GM19238 (cell line): ENCODE measurements around the gene MTERF4.
"Not testable (repeated sequence)": the region's sequence is repeated elsewhere in the genome, so short reads cannot be mapped to it uniquely, and the experiment has no call there.

Experiments used
- DNase-seq: peaks from one replicate; pipeline ENCODE4 v3.0.0; 2011; ENCODE audit warnings: low spot score; ENCODE audit not compliant: insufficient read length

Gene MTERF4

DNA sequence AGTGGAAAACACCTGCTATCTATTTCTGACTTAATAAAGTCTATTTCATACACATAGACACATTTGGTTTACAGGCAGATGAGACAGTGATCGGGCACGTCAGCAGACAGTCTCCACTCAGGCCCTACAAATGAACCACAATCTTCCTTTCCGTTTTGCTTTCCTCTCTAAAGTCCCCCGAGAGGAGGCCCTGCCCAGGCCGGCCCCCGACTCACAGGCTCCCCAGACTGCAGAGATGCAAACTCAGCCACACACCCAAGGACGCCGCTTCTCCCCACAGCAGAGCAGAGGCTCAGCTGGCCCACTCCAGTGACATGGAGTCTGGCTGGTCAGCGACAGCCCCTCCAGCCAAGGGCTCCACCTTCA lies 9.3 kb upstream of the MTERF4 start:
- no peak for DNase-seq

DNA sequence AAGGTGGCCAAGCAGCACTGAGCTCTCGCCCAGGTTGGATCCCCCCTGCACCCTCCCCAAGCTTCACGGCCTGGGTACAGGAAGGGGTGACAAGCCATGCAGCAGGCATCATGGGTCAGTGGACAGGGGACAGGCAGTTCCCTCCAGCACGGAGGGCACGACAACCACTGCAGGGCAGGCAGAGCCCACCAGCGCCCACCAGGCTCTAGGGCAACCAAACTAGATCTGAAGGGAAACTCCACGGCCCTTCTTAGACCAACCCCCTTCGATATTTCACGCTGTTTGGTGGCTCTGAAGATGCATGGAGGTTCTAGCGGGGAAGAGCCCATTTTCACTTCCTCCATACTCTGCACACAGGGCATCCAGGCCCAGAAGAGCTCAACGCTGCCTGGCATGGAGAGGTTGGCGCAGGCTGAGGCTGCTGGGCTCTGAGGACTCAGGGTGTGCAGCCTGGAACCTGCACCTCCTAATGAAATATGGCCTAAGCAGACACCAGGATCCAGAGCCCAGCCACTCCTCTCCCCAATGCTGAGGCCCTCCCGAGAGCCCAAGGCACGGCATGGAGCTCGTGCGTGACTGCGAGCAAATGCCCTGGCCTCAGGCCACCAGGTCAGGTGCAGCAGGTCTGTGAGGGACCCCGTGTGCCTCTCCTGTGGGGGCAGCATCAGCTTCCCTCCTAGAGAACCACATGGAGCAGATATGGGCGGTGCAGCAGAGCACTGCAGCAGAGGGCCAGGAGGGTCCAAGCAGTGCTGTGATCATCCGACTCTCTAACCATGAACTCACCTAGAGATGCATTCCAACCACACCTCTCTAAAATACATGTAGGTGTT lies 8.7 kb upstream of the MTERF4 start:
- no peak for DNase-seq

DNA sequence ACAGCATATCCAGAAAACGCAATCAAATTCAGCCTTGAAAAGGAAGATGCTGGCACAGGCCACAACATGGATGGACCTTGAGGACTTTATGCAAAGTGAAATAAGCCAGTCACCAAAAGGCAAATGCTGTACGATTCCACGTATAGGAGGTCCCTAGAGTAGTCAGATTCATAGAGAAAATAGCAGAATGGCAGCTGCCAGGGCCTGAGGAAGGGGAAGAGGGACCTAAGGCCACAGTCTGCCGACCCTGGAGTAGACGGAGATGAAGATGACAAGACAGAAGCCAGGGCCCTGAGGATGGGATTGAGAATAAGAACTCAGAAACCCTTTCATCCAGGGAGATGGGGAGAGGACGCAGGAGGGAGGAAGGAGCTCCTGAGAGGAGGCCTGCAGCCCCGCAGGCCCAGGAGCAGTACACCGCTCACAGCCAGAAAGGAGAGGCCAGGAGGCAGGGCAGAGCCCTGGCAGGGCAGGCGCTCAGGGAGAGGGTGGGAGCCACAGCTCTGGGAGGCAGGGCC lies 8.1 kb upstream of the MTERF4 start:
- DNase-seq: no peak

DNA sequence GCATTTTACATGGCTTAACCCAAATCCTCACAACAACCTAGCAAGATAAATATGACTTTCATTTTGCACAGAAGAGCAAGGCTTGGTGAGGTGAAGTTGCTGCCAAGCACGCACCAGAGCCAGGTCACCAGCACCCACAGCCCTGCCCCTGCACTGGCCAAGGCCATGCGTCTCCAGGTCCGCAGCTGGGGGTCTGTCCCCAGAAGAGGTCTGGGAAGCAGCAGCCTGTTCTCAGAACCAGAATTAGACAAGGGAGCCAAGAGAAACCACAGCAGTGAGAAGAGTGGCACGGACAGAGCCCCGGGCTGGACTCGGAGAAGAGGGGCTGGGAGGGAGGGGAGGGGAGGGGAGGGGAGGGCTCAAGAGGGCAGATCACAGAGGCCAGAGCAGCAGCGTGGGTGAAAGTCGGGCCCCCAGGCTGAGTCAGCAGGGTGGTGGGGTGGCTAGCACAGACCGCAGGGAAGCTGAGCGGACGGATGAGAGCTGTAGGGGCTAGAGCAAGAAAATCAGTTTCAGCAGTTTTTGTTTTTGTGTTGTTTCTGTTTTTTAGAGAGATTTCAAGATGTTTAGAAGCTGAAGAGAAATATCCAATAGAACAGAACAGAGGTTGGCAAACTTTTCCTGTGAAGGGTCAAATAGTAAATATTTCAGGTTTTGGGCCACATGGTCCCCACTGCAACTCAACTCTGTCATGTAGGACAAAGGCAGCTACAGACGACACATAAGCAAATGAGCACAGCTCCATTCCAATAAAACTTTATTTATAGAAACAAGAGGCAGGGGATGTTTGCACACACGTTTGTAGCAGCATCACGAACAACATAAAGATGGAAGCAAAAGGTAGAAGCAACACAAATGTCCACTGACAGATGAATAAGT lies 7.4 kb upstream of the MTERF4 start:
- DNase-seq: no peak

DNA sequence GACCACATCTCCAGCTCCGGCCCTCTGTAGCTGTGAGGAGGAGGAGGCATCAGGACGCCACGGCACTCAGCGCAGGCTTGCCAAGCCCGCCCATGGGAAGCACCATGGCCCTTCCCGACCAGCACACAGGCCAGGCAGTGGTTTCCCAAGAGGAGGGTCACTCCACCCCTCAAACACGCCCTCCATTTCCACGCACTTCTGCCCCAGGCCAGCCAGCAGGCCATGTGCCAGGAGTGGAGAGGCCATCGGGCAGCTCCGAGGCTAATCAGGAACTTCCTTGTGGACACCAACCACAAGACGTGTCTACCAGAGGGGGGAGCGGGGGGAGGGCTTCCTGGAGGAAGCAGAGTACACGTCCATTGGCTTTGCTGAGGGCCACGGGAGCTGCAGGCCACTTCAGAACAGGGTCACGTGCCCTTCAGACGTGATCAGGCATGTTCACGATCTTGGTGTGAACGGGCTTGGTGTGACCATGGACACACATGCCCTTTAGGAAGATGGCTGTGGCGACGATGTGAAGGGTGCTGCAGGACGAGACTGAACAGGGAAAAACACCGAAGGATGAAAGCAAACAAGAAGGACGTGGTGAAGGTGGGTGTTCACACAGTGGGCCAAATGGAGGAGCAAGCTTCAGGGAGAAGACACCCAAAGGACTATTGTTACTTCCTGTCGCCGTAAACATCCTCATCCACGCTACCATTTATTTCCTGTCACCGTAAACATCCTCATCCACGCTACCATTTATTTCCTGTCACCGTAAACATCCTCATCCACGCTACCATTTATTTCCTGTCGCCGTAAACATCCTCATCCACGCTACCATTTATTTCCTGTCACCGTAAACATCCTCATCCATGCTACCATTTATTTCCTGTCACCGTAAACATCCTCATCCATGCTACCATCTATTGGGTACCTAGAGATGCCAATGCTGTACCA lies 6.5 kb upstream of the MTERF4 start:
- DNase-seq: no peak

DNA sequence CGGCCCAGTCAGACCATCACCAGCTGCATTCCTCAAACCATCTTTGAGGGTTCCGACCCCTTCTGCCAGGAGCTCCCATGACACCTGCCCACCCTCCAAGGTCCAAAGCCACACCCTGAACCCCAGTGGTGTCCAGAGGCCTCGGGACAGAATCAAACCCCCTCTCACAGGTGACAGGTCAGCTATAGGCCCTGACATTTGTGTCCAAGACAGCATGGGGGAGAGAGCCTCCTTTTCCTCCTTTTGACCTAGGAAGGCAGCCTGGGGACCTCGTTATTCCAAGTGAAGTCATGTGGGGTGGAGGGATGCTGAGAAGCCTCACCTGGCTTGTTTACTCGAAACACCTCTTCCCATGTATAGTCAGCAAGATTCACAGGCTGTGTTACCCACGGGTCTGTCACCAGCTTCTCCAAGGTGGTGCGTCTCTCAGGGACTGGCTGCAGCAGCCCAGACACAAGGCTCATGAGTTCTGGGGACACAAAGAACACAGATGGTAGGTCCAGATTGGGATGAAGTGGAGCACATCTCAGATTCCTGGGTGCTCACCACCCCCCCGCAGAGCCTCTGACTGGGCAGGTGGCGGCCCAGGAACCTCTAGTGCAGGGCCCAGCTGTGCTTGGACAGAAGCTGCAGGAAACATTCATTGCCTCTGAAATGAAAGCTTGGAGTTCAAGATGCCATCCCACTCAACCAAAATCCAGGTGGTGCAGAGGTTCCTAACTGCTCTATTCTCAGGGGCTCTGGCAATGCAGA lies 5.1 kb upstream of the MTERF4 start:
- no peak for DNase-seq

DNA sequence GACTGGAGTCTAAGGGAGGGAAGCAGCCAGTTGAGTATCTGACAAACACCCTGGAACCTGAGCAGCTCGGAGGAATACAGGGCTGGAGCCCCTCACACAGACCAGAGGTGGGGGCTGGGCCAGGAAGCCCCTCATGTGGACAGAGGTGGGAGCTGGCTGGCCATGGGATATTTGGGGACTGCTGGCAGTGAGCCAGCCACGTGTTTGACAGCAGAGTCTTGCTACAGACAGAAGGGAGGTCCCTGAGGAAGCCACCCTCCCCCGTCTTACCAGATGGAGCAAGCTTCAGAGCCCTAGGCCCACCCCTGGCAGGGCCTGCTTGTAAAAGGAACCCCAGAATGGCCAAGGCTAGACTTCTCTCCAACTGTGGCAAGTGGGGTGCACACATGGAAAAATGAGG lies 3.6 kb upstream of the MTERF4 start:
- no peak for DNase-seq

DNA sequence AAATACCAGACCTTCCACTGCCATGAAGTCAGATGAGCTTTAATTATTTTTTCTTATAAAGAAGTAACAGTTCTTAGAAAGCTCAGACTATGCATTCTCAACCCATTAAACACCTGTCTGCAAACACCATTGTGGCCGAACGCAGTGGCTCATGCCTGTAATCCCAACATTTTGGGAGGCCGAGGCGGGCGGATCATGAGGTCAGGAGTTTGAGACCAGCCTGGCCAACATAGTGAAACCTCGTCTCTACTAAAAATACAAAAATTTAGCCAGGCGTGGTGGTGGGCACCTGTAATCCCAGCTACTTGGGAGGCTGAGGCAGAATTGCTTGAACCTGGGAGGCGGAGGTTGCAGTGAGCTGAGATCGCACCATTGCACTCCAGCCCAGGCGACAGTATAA lies 2.5 kb upstream of the MTERF4 start:
- not testable (repeated sequence) for DNase-seq

DNA sequence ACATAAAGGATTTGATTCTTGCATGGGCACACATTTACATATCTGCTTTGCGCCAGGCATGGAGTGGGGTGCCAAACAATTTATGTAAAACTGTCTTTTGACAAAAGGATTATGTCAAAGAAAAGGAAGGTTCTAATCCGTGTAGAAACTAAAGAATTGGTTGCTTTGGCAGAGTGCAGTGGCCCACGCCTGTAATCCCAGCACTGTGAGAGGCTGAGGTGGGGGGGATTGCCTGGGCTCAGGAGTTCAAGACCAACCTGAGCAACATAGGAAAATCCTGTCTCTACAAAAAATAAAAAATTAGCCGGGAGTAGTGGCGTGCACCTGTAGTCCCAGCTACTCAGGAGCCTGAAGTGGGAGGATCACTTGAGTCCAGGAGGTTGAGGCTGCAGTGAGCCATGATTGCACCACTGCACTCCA lies 1.1 kb upstream of the MTERF4 start:
- DNase-seq: no peak

DNA sequence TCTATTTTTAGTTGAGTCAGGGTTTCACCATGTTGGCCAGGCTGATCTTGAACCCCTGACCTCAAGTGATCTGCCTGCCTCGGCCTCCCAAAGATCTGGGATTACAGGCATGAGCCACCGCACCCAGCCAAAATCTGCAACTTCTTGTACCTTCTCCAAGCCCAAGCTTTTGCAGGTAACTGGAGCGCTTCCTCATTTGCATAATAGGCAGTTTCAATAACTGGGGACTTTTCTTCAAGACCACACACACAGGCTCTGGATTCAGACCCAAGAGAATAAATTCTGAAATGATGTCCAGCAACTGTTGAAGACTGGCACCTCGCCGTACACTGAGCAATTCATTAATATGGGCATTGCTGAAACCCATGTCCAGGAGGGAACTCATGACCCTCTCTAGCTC lies 2.8 kb downstream of the MTERF4 start:
- no peak for DNase-seq

DNA sequence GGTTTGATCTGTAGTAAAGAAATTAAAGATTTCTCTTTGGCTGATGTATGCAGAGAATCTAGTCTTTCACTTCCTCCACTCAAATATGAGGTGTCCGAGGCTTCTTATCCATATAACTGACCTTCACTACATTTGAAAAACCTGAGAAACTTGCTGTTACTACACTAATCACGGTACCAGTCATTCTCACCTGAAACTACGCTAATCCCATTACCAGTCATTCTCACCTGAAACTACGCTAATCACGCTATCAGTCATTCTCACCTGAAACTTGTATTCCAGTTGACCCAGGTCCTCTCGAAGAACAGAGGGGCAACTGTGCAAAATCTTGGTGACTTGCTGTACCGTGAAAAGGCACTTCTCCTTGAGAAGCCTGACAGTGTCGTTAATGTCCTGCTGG lies 5.1 kb downstream of the MTERF4 start:
- no peak for DNase-seq

DNA sequence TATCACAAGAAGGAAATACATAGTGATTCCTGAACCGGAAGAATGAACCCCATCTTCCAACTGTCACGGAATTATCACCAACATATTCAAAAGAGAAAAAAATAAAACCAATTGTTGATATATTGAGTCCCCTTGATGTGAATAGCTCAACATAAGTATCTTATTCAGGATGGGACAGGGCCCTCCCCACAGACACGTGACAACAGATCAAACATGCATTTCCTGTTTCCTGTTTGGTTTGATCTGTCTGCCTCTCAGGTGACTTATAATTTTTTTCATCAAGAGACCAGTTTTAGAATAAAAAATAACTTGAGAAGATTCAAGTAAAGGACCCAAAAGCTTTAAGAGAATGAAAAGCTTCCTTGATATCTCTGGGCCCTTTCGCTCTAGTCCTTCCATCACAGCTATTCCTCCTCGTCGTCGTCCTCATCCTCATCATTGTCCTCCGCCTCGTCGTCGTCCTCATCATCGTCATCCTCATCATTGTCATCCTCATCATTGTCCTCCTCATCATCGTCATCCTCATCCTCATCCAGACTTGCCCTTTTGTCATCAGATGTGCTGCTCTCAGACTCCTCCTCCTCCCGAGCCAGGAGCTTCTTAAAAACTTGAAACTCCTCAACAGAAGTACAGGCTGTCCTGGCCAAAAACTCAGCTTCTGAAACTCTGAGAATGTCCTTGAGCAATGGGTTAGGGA lies 6.3 kb downstream of the MTERF4 start:
- DNase-seq: no peak

DNA sequence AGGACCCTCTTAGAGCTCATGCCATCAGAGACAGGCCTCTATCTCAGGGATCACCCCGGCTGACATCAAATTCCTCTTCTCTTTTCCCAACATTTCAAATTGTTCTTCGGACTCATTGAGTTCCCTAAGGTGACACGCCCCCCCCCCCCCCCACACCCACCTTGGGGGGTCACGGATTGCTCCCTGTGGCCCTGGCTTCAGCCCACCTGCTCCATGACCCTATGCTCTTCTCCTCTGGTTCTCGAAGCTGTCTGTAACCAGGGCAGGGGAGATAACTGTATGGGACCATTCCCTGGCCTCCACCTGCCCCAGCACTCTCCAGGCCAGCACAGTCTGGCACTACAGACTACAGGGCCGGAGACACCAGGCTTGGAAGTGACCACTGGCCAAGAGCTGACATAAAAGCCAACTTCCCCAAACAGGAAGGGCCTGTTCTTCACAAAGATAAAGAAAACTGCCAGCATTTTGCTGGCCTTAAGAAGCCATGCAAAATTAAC lies 7.1 kb downstream of the MTERF4 start:
- DNase-seq: no peak

DNA sequence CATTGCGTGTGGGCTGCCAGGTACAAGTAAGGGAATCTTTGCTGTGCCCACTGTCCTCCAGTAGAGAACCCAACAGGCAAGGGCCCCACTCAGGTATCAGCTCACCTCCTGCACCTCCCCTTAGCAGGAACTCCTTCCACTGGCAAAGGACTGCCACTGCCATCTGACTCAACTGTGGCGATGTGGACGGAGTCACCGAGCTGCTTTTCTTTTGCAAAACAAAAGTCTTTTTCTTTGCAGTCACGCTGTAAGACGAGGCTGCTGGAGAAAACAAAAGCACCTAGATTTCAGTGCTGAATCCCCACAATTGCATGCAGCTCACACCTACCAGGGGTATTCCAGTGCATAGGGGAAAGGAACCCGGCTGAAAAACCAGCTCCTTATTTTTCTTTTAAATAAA lies 7.9 kb downstream of the MTERF4 start:
- DNase-seq: no peak

DNA sequence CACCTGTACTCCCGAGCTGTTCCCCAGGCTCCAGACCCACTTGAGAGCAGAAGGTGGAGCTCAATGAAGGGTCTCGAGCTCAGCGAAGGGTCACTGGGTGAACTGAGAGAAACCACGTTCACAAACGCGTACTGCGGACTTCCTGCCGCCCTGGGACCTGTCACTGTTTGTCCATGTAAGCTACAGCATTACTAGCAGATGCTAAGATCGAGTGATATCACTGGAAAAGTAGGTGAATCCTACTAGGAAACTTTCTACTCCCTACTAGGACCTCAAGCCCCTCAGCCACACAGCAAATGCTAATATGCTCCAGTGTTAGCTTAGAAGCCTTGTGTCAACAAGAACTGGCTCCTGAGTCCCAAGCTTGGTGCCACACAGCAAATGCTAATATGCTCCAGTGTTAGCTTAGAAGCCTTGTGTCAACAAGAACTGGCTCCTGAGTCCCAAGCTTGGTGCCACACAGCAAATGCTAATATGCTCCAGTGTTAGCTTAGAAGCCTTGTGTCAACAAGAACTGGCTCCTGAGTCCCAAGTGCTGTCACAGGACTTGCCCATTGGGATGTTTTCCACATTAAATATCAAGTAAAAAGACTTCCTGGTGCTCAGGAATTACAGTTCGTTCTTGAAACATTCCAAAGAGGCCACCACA lies 8.8 kb downstream of the MTERF4 start:
- not testable (repeated sequence) for DNase-seq

DNA sequence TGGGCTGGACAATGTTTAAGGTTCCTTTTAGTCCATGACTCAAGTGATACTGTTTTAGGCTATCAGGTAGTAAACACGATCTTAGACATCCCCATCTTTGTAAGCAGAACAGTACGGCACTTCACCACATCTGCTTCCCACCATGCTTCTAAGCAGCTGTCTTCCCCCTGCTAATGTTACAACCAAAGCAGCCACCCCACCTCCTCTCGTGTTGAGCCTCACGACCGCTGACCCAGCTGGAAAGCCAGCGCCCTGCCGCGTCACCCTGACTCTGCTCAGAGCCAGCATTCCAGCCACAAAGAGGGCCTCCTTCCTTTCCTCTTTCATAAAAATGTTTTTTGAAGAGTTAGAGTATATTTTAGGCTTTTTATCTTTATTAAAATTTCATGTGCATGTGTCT lies 9.4 kb downstream of the MTERF4 start:
- no peak for DNase-seq

DNA sequence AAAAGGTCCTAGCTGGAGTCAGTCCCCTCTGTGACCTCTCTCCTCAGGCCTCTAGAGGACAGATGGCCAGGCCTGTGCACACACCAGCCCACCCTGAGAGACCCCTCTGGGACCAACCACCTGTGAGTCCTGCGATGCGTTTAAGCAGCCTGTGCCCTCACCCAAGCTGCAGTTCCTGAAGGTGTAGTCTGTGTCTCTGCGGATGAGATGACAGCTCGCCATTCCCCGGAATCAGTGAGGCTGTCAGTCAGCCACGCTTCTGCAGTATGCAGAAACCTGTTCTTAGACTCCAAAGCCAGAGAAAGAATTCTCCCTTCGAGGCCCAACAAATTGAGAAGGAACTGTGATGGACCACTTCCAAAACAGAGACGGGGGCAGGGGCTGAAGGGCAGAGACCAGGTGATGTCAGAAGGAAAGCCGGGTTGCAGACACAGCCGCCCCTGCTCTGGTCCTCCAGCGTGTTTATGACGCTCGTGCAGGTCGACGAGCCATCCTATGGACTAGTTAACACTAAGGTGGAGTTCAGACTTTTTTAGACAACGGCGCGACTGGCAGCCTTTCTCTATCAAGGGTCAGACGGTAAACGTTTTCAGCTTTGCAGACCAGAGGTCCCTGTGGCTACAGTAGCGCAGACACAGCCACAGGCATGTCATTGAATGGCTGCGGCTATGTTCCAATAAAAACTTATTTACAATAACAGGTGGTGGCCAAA lies 10.2 kb downstream of the MTERF4 start:
- DNase-seq: no peak

DNA sequence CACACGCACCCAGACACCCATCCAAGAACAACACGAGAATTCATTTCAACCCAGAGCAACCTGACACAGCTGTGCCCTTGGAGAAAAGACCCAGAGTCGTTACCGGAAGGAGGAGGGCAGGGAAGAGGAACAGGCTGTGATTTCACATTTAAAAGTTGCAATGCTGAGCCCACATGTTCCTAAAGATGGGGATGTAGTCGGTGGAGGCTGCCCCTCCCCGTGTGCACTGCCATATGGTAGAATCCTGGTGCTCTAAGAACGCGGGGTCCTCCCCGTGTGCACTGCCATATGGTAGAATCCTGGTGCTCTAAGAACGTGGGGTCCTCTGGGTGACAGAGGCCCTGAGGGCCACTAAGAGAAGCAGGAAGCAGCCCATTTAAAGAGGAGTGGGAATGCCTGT lies 10.9 kb downstream of the MTERF4 start:
- DNase-seq: no peak
